HG02798 (cell line): ENCODE data around the gene CCN2.

Source experiments
- ATAC-seq: cut with Tn5 transposase; IDR thresholded peaks from one replicate; pipeline ENCODE4 v1.9.1; 2021; ENCODE audit warnings: mild to moderate bottlenecking; ENCODE audit not compliant: unreplicated experiment, poor library complexity

Gene CCN2

GRCh38 chr6:131968656-131969055 is 17.5 kb upstream of the CCN2 start:
- no peak for ATAC-seq

- ATAC-seq = no peak
Measured at GRCh38 chr6:131967948-131968347, 16.8 kb upstream of the CCN2 start.

DNA sequence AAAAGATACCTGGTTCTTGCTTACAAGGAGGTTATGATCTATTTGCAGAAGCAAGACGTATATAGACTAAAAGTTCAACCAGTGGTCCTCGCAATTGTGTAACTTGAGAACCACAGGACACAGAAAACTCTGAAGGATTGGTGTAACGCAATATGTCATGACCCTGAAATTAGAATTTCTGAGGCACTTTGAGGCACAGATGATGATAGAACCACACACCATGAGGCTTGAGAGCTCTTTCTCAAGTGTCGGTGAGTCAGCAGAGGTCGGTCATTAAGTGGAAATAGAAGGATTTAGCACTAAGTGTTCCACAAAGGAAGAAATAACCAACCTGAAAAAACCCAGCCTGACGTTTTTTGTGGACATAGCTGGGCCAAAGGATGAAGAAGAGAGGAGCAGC is 15.3 kb upstream of the CCN2 start:
- no peak for ATAC-seq

GRCh38 chr6:131963063-131963462 is 11.9 kb upstream of the CCN2 start:
- no peak for ATAC-seq

GRCh38 chr6:131960371-131961133 is 9.4 kb upstream of the CCN2 start:
- ATAC-seq = no peak

- no peak for ATAC-seq
Measured at GRCh38 chr6:131958542-131959470, 7.6 kb upstream of the CCN2 start.

DNA sequence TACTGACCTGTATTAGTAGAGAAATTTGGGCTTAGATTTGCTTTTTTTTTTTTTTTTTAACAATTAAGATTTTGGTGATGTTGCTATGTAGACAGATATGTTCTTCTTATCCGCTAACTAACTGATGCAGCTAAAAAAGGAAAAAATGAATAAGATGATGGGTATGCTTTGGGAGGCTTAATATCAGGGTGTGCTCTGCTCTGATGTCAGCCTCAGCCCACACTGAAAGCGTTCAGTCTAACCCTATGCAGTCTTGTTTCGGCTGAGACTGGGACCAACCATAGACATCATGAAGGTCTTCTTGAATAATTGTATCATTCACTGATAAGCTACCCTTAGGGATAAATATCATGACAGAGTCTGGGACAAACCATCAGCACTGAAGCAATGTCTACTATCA is 6.9 kb upstream of the CCN2 start:
- ATAC-seq = no peak

DNA sequence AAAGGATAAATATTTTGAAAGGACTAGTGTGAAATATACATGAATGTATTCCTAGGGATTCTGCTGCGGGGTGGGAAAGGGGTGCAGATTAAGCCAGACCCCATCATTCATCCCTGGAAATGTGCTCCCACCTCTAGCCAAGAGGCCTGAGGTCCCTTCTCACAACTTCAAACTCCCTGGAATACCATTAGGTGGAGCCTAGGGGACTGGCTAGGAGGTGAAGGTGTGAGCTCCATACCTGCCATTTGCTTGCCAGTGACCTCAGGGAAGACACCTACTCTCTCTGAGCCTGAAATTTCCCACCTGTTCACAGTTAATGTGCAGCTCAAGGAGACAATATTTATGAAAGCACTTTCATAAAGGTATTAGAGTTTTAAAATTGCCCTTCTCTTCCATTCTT is 4.7 kb upstream of the CCN2 start:
- no peak for ATAC-seq

- no peak for ATAC-seq
Measured at GRCh38 chr6:131955192-131955591, 4.0 kb upstream of the CCN2 start.

- ATAC-seq = no peak
Measured at GRCh38 chr6:131954775-131955107, 3.6 kb upstream of the CCN2 start.

GRCh38 chr6:131954059-131954774 is 3.0 kb upstream of the CCN2 start:
- no peak for ATAC-seq

GRCh38 chr6:131952886-131953509 is 1.8 kb upstream of the CCN2 start:
- no peak for ATAC-seq

DNA sequence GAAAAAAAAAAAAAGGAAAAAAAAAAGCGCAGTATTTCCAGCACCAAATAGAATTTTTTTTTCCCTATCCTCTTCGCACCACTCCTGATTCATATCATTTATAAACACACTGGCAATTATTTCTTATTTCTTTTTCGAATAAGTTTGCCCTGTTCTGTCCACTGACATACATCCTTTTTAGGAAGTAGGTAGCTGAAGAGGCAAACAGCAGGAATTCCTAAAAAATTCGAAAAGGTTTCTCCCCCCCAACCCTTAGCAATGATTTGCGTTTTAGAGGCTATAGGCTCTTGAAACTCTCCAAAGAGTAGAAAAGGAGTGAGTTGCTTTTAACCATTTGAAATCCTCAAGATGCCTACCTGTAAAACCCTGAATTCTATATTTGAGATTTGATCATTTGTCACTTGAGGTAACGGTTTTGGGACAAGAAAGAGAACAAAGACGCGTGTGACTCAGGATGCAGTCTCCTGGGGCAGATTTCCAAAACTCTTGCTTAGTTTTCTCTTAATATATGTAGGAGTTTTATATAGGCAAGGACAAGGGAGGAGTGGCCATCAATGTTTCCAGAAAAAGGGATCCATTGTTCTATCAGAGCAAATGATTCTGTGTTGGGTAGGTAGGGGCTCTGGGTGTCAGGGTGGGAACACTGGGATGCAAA is 531 bp upstream of the CCN2 start:
- no peak for ATAC-seq

DNA sequence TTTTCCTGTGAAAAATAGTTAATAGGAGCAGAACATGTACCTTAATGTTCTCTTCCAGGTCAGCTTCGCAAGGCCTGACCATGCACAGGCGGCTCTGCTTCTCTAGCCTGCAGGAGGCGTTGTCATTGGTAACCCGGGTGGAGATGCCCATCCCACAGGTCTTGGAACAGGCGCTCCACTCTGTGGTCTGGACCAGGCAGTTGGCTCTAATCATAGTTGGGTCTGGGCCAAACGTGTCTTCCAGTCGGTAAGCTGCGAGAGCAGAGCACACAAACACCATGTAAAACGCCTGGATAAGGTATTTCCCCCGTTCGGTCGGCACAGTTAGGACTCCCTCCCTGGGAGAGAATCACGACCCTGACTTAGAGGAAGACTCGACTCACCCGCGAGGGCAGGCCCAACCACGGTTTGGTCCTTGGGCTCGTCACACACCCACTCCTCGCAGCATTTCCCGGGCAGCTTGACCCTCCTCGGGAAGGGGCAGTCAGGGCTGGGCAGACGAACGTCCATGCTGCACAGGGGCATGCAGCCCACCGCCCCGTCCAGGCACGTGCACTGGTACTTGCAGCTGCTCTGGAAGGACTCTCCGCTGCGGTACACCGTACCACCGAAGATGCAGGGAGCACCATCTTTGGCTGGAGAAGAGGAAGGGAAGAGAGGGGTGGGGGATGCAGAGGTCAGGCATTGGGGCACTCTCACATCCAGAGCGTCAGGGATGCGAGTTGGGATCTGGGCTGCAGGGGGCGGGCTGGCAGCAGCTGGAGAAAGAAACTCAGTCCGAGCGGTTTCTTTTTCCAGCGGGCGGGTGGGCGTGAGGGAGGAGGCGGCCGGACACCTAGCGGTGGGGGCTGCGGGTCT is 1.0 kb downstream of the CCN2 start:
- no peak for ATAC-seq

- no peak for ATAC-seq
Measured at GRCh38 chr6:131949620-131949908, 1.6 kb downstream of the CCN2 start.

DNA sequence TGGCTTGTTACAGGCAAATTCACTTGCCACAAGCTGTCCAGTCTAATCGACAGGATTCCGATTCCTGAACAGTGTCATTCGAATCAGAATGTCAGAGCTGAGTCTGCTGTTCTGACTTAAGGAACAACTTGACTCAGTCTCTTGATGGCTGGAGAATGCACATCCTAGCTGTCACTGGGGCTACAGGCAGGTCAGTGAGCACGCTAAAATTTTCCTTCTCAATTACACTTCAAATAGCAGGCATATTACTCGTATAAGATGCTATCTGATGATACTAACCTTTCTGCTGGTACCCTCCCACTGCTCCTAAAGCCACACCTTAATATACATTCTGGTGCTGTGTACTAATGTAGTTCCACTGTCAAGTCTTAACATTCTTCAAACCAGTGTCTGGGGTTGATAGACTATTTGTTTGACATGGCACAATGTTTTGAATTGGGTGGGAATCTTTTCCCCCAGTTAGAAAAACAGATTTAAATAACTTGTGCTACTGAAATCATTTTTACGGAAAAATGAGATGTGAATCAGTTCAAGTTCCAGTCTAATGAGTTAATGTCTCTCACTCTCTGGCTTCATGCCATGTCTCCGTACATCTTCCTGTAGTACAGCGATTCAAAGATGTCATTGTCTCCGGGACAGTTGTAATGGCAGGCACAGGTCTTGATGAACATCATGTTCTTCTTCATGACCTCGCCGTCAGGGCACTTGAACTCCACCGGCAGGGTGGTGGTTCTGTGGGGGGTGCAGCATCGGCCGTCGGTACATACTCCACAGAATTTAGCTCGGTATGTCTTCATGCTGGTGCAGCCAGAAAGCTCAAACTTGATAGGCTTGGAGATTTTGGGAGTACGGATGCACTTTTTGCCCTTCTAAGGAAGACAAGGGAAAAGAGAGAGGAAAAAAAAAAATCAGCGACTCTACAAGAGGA is 2.2 kb downstream of the CCN2 start:
- ATAC-seq = no peak

DNA sequence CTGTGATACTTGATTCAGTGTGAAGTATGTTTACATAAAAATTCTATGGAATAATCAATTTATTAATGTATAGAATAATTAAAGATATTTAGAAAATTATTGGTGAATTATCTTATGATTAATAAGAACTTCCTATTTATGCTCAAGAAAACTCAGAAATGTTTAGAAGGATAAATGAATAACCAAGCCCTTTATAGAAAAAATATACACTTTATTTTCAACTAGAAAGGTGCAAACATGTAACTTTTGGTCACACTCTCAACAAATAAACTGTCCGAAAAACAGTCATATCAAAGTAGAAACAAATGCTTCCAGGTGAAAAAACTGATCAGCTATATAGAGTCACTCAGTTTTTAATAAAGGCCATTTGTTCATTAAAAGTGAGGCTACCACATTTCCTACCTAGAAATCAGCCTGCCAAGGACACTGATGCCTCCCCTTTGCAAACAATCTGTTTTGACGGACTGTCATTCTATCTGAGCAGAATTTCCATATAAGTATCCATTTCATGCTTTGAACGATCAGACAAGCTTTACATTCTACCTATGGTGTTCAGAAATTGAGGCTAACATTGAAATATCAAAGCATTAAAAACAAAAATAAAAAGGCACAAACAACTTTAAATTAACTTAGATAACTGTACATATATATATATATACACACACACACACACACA is 3.0 kb downstream of the CCN2 start:
- no peak for ATAC-seq
